ENCODE measurements around the gene RNU6-7. TPM values are rescaled to one million over a fixed set of nuclear protein-coding genes. Genes with fewer than 3 reads are reported as not detected.

Gene RNU6-7
- total and polyA plus RNA-seq, 2 of the 13 experiments (the other 11 are each of a cell fraction or from before 2014, with no cell fraction given) = under 0.01 TPM; not detected in 1

DNA sequence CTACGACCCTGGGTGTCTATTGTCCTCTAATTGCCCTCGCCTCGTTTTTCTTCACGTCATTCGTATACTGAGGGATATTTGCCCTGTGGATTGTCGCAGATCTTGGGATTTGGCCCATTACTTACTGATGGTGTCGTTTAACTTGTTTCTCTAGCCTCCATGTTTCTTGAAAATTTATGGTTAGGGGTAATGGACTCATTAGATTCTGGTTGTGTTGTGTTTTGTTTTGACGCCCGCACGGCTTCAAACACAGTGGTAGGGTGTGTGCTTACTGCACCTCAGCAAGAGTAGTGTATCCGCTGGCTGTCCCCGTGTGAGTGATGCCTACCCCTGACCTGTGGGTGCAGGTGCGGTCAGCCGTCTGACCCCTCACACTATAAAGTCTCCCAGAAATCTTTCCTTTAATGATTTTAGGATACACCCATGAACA is 2.1 kb downstream of the RNU6-7 start (continued):
- TF ChIP-seq FOXO1 (CRISPR knock-in tag; IDR thresholded peaks at IDR 0.05) (0 out of 2 replicates have a peak, but pooled peaks have one; percentile 45), ISL2 (CRISPR knock-in tag; IDR thresholded peaks at IDR 0.05) (no peak), NFKBIZ (CRISPR knock-in tag; IDR thresholded peaks at IDR 0.05) (no peak), RFX1 (IDR thresholded peaks at IDR 0.05) (no peak), ZNF326 (CRISPR knock-in tag; IDR thresholded peaks at IDR 0.05; ENCODE audit: borderline replicate concordance) (no peak), IRX3 (CRISPR knock-in tag; IDR thresholded peaks at IDR 0.05; ENCODE audit: borderline replicate concordance, low read depth) (no peak), ZNF350 (CRISPR knock-in tag; IDR thresholded peaks at IDR 0.05; ENCODE audit: borderline replicate concordance, low read depth) (no peak), CAMTA2 (CRISPR knock-in tag; IDR thresholded peaks at IDR 0.05; ENCODE audit: borderline replicate concordance) (no peak), ZBTB3 (CRISPR knock-in tag; IDR thresholded peaks at IDR 0.05; ENCODE audit: borderline replicate concordance, low read depth) (no peak), KDM4B (CRISPR knock-in tag; IDR thresholded peaks at IDR 0.05) (no peak), ZNF44 (CRISPR knock-in tag; IDR thresholded peaks at IDR 0.05) (peak; percentile 20; the same call in 1 of the 2 replicates), ARNTL (CRISPR knock-in tag; IDR thresholded peaks at IDR 0.05) (no peak), ZNF605 (CRISPR knock-in tag; IDR thresholded peaks at IDR 0.05) (no peak)
- TF ChIP-seq, protein P1, sequence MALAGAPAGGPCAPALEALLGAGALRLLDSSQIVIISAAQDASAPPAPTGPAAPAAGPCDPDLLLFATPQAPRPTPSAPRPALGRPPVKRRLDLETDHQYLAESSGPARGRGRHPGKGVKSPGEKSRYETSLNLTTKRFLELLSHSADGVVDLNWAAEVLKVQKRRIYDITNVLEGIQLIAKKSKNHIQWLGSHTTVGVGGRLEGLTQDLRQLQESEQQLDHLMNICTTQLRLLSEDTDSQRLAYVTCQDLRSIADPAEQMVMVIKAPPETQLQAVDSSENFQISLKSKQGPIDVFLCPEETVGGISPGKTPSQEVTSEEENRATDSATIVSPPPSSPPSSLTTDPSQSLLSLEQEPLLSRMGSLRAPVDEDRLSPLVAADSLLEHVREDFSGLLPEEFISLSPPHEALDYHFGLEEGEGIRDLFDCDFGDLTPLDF (CRISPR knock-in tag; IDR thresholded peaks at IDR 0.05) = no peak
- TF ChIP-seq, protein P2, sequence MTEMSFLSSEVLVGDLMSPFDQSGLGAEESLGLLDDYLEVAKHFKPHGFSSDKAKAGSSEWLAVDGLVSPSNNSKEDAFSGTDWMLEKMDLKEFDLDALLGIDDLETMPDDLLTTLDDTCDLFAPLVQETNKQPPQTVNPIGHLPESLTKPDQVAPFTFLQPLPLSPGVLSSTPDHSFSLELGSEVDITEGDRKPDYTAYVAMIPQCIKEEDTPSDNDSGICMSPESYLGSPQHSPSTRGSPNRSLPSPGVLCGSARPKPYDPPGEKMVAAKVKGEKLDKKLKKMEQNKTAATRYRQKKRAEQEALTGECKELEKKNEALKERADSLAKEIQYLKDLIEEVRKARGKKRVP (CRISPR knock-in tag; IDR thresholded peaks at IDR 0.05) = no peak
- TF ChIP-seq, protein P3, sequence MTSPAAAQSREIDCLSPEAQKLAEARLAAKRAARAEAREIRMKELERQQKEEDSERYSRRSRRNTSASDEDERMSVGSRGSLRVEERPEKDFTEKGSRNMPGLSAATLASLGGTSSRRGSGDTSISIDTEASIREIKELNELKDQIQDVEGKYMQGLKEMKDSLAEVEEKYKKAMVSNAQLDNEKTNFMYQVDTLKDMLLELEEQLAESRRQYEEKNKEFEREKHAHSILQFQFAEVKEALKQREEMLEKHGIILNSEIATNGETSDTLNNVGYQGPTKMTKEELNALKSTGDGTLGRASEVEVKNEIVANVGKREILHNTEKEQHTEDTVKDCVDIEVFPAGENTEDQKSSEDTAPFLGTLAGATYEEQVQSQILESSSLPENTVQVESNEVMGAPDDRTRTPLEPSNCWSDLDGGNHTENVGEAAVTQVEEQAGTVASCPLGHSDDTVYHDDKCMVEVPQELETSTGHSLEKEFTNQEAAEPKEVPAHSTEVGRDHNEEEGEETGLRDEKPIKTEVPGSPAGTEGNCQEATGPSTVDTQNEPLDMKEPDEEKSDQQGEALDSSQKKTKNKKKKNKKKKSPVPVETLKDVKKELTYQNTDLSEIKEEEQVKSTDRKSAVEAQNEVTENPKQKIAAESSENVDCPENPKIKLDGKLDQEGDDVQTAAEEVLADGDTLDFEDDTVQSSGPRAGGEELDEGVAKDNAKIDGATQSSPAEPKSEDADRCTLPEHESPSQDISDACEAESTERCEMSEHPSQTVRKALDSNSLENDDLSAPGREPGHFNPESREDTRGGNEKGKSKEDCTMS (CRISPR knock-in tag; conservative IDR thresholded peaks at IDR 0.05) = no peak
- TF ChIP-seq, protein P4, sequence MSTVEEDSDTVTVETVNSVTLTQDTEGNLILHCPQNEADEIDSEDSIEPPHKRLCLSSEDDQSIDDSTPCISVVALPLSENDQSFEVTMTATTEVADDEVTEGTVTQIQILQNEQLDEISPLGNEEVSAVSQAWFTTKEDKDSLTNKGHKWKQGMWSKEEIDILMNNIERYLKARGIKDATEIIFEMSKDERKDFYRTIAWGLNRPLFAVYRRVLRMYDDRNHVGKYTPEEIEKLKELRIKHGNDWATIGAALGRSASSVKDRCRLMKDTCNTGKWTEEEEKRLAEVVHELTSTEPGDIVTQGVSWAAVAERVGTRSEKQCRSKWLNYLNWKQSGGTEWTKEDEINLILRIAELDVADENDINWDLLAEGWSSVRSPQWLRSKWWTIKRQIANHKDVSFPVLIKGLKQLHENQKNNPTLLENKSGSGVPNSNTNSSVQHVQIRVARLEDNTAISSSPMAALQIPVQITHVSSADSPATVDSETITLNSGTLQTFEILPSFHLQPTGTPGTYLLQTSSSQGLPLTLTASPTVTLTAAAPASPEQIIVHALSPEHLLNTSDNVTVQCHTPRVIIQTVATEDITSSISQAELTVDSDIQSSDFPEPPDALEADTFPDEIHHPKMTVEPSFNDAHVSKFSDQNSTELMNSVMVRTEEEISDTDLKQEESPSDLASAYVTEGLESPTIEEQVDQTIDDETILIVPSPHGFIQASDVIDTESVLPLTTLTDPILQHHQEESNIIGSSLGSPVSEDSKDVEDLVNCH (CRISPR knock-in tag; IDR thresholded peaks at IDR 0.05) = no peak
- TF ChIP-seq, protein P5, sequence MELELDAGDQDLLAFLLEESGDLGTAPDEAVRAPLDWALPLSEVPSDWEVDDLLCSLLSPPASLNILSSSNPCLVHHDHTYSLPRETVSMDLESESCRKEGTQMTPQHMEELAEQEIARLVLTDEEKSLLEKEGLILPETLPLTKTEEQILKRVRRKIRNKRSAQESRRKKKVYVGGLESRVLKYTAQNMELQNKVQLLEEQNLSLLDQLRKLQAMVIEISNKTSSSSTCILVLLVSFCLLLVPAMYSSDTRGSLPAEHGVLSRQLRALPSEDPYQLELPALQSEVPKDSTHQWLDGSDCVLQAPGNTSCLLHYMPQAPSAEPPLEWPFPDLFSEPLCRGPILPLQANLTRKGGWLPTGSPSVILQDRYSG (CRISPR knock-in tag; IDR thresholded peaks at IDR 0.05) = no peak
- TF ChIP-seq, protein P6, sequence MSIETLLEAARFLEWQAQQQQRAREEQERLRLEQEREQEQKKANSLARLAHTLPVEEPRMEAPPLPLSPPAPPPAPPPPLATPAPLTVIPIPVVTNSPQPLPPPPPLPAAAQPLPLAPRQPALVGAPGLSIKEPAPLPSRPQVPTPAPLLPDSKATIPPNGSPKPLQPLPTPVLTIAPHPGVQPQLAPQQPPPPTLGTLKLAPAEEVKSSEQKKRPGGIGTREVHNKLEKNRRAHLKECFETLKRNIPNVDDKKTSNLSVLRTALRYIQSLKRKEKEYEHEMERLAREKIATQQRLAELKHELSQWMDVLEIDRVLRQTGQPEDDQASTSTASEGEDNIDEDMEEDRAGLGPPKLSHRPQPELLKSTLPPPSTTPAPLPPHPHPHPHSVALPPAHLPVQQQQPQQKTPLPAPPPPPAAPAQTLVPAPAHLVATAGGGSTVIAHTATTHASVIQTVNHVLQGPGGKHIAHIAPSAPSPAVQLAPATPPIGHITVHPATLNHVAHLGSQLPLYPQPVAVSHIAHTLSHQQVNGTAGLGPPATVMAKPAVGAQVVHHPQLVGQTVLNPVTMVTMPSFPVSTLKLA (IDR thresholded peaks at IDR 0.05) = no peak
- TF ChIP-seq, protein P7, sequence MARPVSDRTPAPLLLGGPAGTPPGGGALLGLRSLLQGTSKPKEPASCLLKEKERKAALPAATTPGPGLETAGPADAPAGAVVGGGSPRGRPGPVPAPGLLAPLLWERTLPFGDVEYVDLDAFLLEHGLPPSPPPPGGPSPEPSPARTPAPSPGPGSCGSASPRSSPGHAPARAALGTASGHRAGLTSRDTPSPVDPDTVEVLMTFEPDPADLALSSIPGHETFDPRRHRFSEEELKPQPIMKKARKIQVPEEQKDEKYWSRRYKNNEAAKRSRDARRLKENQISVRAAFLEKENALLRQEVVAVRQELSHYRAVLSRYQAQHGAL (CRISPR knock-in tag; IDR thresholded peaks at IDR 0.05; ENCODE audit: not compliant biosample characterization) = no peak
